ENCODE measurements around the gene PDIK1L.

The PDIK1L gene

GRCh38 chr1:26142159-26142558 is 30.5 kb downstream of the PDIK1L start:
- DNase-seq: no peak
- Mint-ChIP-seq H3K4me1 (peaks cover 17% of the 10 kb centered on the region), H3K9me3 (no peaks in the 10 kb centered on the region), H3K36me3 (ENCODE audit: low read depth) (no peaks in the 10 kb centered on the region), H3K27me3 (ENCODE audit: low read depth, poor library complexity) (peaks cover 20% of the 10 kb centered on the region), H3K27ac (no peak overlapping the region), H3K4me3 (no peak overlapping the region)
- no peak for TF ChIP-seq CTCF (IDR thresholded peaks at IDR 0.05)

DNA sequence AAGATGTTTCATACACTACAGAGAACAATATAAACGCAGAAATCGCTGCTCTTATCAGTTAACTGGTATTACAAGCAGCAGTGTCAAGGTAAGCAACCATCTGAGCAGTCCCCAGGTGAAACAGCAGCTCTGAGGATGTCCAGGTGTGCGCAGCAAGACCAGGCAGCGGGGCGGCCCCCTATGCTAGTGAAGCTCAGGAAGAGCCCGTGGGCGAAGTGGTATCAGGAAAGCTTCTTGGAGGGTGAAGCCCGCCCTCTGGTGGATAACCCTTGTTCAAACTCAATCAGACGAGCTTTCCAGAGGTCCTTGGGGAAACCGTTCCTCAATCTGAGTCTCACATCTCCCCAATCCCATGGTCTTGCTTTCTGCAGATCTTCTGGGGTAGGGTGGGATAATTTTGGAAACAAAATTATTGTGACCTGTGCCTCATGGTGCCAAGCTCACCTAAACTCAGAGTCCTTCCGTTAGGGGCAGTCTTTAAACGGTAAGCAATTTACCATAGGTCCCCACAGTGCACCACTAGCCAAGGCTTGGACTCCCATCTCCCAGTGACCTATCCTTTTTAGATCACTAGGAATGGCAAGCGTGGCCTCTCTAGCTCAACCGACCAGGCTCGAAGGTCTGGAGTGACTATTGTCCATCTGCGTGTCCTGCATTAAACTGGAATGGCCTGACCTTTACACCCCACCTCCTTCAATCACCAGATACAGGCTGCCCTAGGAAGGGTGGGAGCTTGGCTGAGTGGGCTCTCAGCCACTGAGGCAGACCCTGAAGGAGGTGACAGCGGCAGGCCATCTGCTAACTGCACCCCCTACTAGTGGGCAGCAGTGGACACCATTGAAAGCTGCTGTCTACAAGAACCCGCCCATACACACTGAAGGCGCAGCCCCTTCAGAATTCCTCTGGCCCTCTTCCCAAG is 33.7 kb downstream of the PDIK1L start:
- H3K36me3 Mint-ChIP-seq (ENCODE audit: low read depth): no peaks in the 10 kb centered on the region
- no peak overlapping the region for H3K4me3 Mint-ChIP-seq
- H3K27ac Mint-ChIP-seq: no peak overlapping the region
- TF ChIP-seq CTCF (IDR thresholded peaks at IDR 0.05): peak; percentile 75
- peak; percentile 80 for DNase-seq
- no peaks in the 10 kb centered on the region for H3K9me3 Mint-ChIP-seq
- H3K4me1 Mint-ChIP-seq: peaks cover 11% of the 10 kb centered on the region
- H3K27me3 Mint-ChIP-seq (ENCODE audit: low read depth, poor library complexity): peaks cover 25% of the 10 kb centered on the region

- H3K27ac Mint-ChIP-seq: no peak overlapping the region
- H3K27me3 Mint-ChIP-seq (ENCODE audit: low read depth, poor library complexity): peaks cover 25% of the 10 kb centered on the region
- peaks cover 11% of the 10 kb centered on the region for H3K4me1 Mint-ChIP-seq
- no peak overlapping the region for H3K4me3 Mint-ChIP-seq
- DNase-seq: no peak
- H3K9me3 Mint-ChIP-seq: no peaks in the 10 kb centered on the region
- H3K36me3 Mint-ChIP-seq (ENCODE audit: low read depth): no peaks in the 10 kb centered on the region
- TF ChIP-seq CTCF (IDR thresholded peaks at IDR 0.05): no peak
These were observed 34.3 kb downstream of the PDIK1L start for GRCh38 chr1:26145960-26146294.

- Mint-ChIP-seq H3K27me3 (ENCODE audit: low read depth, poor library complexity) (peaks cover 16% of the 10 kb centered on the region), H3K27ac (no peak overlapping the region), H3K9me3 (no peaks in the 10 kb centered on the region), H3K36me3 (ENCODE audit: low read depth) (no peaks in the 10 kb centered on the region), H3K4me1 (peaks cover 23% of the 10 kb centered on the region), H3K4me3 (no peak overlapping the region)
- TF ChIP-seq CTCF (IDR thresholded peaks at IDR 0.05): no peak
- DNase-seq: no peak
These were observed 37.3 kb downstream of the PDIK1L start for GRCh38 chr1:26148887-26149286.

GRCh38 chr1:26153966-26154532 is 42.4 kb downstream of the PDIK1L start:
- peaks cover 9% of the 10 kb centered on the region for H3K27me3 Mint-ChIP-seq (ENCODE audit: low read depth, poor library complexity)

More at GRCh38 chr1:26153966-26154532, 42.4 kb downstream of the PDIK1L start:
- Mint-ChIP-seq H3K36me3 (ENCODE audit: low read depth) (no peaks in the 10 kb centered on the region), H3K4me3 (no peak overlapping the region), H3K9me3 (no peaks in the 10 kb centered on the region), H3K27ac (no peak overlapping the region), H3K4me1 (peaks cover 58% of the 10 kb centered on the region)
- TF ChIP-seq CTCF (IDR thresholded peaks at IDR 0.05): no peak
- DNase-seq: no peak

Measured in nephron progenitor cell (in vitro differentiated cells).